Erythroblast (primary cell): ENCODE data around the gene PCDHA5.
"Not testable (repeated sequence)": the region's sequence is repeated elsewhere in the genome, so short reads cannot be mapped to it uniquely, and the experiment has no call there.

Experiments
- GATA1 ChIP-seq: IDR thresholded peaks from 2 replicates; pipeline ENCODE4 v1.6.1; 2011; ENCODE audit warnings: low read depth, mild to moderate bottlenecking, control low read depth, low read length, moderate library complexity
- POLR2A ChIP-seq: IDR thresholded peaks from 2 replicates; pipeline ENCODE4 v1.6.1; 2011; ENCODE audit warnings: mild to moderate bottlenecking, low read length

- not testable (repeated sequence) for TF ChIP-seq POLR2A, GATA1
Observed at GRCh38 chr5:140808241-140808888, 13.0 kb upstream of the PCDHA5 start.
